Measurements from ENCODE around the gene DIPK1A.

DIPK1A gene

DNA sequence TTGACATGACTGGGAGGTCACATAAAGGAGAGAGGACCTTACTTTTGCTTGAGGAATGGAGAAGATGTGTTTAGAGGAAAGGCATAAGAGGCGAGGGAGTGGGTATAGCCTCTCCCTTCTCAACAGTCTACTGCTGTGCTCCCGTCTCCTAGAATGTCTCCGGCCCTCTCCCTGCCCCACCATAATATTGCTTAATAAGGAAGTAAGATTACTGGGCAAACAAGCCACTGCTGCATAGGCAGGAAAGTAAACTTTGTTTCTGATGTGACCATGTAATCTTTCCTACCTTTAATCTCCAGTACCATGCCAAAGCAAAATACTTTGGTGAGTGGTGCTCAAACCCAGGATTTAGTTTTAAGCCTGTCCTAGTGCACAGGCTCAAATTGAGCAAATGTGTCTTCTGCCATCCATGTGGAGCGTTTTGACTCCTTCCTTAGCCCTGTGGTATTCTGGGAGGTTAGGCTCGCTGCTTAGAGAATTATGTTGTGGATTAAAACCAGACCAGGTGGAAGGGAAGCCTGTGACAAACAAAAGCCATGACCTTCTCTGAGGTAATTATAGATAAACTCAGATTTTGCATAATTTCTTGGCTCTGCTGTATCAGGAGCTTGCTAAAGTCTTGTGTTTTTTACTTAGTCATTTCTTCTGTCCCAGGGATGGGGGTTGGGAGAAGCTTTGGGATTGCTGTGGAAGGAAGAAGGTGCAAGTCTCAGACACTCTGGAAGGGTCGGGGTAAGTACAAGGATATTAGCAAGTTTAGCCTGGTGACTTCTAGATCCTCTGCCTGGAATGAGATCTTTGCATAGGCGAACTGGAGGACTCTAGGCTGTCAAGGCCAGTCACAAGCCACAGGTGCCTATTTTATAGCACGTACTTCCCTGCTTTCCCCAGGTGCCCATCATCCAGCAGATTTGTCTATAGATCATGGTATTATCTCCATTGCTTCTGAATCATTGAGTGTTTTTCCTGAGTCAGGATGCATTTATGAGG is 34.5 kb upstream of the DIPK1A start:
- H3K9me3 ChIP-seq (ENCODE audit: control insufficient read depth, insufficient read depth, low read depth, low read length): no peaks in the 10 kb centered on the region
- H3K4me3 ChIP-seq (ENCODE audit: low read depth, low read length): no peak overlapping the region
- no peaks in the 10 kb centered on the region for H3K27me3 ChIP-seq (ENCODE audit: control insufficient read depth, insufficient read depth, low read length)
- peaks cover 4% of the 10 kb centered on the region for H3K4me1 ChIP-seq (ENCODE audit: control insufficient read depth, insufficient read depth, low read length)
- no peak overlapping the region for H3K27ac ChIP-seq (ENCODE audit: low read depth, low read length)
- no peaks in the 10 kb centered on the region for H3K36me3 ChIP-seq (ENCODE audit: control insufficient read depth, insufficient read depth, low read length)
- H3K9ac ChIP-seq (ENCODE audit: low read length): no peak overlapping the region

- H3K9ac ChIP-seq (ENCODE audit: low read length): no peak overlapping the region
- no peaks in the 10 kb centered on the region for H3K9me3 ChIP-seq (ENCODE audit: control insufficient read depth, insufficient read depth, low read depth, low read length)
- H3K27ac ChIP-seq (ENCODE audit: low read depth, low read length): no peak overlapping the region
- no peak overlapping the region for H3K4me3 ChIP-seq (ENCODE audit: low read depth, low read length)
- no peaks in the 10 kb centered on the region for H3K36me3 ChIP-seq (ENCODE audit: control insufficient read depth, insufficient read depth, low read length)
- no peaks in the 10 kb centered on the region for H3K4me1 ChIP-seq (ENCODE audit: control insufficient read depth, insufficient read depth, low read length)
- no peaks in the 10 kb centered on the region for H3K27me3 ChIP-seq (ENCODE audit: control insufficient read depth, insufficient read depth, low read length)
Observed at GRCh38 chr1:92994105-92994712, 32.9 kb upstream of the DIPK1A start.

GRCh38 chr1:92993581-92993980 is 32.3 kb upstream of the DIPK1A start:
- no peak overlapping the region for H3K27ac ChIP-seq (ENCODE audit: low read depth, low read length)
- H3K4me1 ChIP-seq (ENCODE audit: control insufficient read depth, insufficient read depth, low read length): no peaks in the 10 kb centered on the region
- no peak overlapping the region for H3K4me3 ChIP-seq (ENCODE audit: low read depth, low read length)
- H3K27me3 ChIP-seq (ENCODE audit: control insufficient read depth, insufficient read depth, low read length): no peaks in the 10 kb centered on the region
- no peaks in the 10 kb centered on the region for H3K9me3 ChIP-seq (ENCODE audit: control insufficient read depth, insufficient read depth, low read depth, low read length)
- no peak overlapping the region for H3K9ac ChIP-seq (ENCODE audit: low read length)
- no peaks in the 10 kb centered on the region for H3K36me3 ChIP-seq (ENCODE audit: control insufficient read depth, insufficient read depth, low read length)

DNA sequence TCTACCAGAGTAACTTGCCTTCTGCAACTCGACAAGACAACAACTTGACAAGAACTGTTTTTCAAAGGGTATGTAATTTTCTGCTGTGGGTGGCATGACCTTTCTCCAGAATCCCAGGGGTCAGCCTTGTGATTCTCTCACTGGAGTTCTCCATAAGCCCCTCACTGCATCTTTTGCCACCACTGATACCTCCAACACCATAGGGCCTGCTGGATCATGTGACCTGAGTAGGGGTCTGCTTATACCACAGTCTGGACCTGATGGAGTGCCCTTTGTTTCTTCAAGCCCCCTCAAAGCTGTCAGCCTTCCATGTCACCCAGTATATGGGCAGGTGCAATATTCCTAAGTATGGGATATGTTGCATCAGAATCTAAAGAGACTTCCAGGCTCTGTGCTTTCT is 31.6 kb upstream of the DIPK1A start:
- no peak overlapping the region for H3K27ac ChIP-seq (ENCODE audit: low read depth, low read length)
- no peaks in the 10 kb centered on the region for H3K4me1 ChIP-seq (ENCODE audit: control insufficient read depth, insufficient read depth, low read length)
- H3K27me3 ChIP-seq (ENCODE audit: control insufficient read depth, insufficient read depth, low read length): no peaks in the 10 kb centered on the region
- no peak overlapping the region for H3K9ac ChIP-seq (ENCODE audit: low read length)
- H3K36me3 ChIP-seq (ENCODE audit: control insufficient read depth, insufficient read depth, low read length): no peaks in the 10 kb centered on the region
- no peak overlapping the region for H3K4me3 ChIP-seq (ENCODE audit: low read depth, low read length)
- H3K9me3 ChIP-seq (ENCODE audit: control insufficient read depth, insufficient read depth, low read depth, low read length): no peaks in the 10 kb centered on the region

DNA sequence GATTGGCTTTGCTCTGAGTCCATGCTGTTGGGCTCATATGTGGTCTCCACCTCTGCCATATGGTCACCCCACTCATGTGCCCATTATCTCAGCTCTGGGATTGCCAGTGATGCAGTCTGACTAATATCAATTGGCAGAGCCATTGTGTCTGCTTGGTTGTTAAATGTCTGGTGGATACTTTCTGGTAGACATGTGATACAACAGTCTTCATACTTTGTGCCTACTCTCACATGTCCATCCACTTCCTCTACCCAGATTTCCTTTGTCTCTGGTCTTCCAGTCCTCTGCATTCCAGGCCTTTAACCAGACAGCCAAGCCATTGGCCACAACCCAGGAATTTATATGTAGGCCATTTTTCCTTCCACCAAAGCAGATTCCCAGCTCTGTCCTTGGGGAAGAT is 30.8 kb upstream of the DIPK1A start:
- Histone ChIP-seq H3K9ac (ENCODE audit: low read length) (no peak overlapping the region), H3K4me3 (ENCODE audit: low read depth, low read length) (no peak overlapping the region), H3K4me1 (ENCODE audit: control insufficient read depth, insufficient read depth, low read length) (no peaks in the 10 kb centered on the region), H3K9me3 (ENCODE audit: control insufficient read depth, insufficient read depth, low read depth, low read length) (no peaks in the 10 kb centered on the region), H3K27me3 (ENCODE audit: control insufficient read depth, insufficient read depth, low read length) (no peaks in the 10 kb centered on the region), H3K36me3 (ENCODE audit: control insufficient read depth, insufficient read depth, low read length) (no peaks in the 10 kb centered on the region), H3K27ac (ENCODE audit: low read depth, low read length) (no peak overlapping the region)

GRCh38 chr1:92990828-92991227 is 29.6 kb upstream of the DIPK1A start:
- Histone ChIP-seq H3K9ac (ENCODE audit: low read length) (no peak overlapping the region), H3K27me3 (ENCODE audit: control insufficient read depth, insufficient read depth, low read length) (no peaks in the 10 kb centered on the region), H3K27ac (ENCODE audit: low read depth, low read length) (no peak overlapping the region), H3K4me3 (ENCODE audit: low read depth, low read length) (no peak overlapping the region), H3K36me3 (ENCODE audit: control insufficient read depth, insufficient read depth, low read length) (no peaks in the 10 kb centered on the region), H3K4me1 (ENCODE audit: control insufficient read depth, insufficient read depth, low read length) (no peaks in the 10 kb centered on the region), H3K9me3 (ENCODE audit: control insufficient read depth, insufficient read depth, low read depth, low read length) (no peaks in the 10 kb centered on the region)

DNA sequence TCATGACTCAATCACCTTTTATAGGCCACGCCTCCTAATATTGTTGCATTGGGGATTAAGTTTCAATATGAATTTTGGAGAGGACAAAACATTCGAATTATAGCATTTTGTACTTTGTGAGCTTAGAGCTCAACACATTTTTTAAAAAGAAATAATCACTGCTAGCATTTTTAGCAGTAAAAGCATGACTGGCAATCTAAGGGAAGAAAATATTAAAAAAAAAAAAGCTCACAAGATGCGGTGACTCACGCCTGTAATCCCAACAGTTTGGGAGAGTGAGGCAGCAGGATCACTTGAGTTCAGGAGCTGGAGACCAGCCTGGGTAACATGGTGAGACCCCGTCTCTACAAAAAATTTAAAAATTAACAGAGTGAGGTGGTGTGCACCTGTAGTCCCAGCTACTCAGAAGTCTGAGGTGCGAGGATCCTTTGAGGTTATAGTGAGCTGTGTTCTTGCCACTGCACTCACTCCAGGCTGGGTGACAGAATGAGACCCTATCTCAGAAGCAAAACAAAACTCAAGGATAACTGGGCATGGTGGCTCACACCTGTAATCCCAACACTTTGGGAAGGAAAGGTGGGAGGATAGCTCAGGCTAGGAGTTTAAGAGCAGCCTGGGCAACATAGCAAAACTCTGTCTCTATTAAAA is 28.8 kb upstream of the DIPK1A start:
- no peaks in the 10 kb centered on the region for H3K27me3 ChIP-seq (ENCODE audit: control insufficient read depth, insufficient read depth, low read length)

GRCh38 chr1:92989253-92989652 is 28.0 kb upstream of the DIPK1A start:
- Histone ChIP-seq H3K36me3 (ENCODE audit: control insufficient read depth, insufficient read depth, low read length) (no peaks in the 10 kb centered on the region), H3K4me3 (ENCODE audit: low read depth, low read length) (no peak overlapping the region), H3K27ac (ENCODE audit: low read depth, low read length) (no peak overlapping the region), H3K27me3 (ENCODE audit: control insufficient read depth, insufficient read depth, low read length) (no peaks in the 10 kb centered on the region), H3K4me1 (ENCODE audit: control insufficient read depth, insufficient read depth, low read length) (no peaks in the 10 kb centered on the region), H3K9me3 (ENCODE audit: control insufficient read depth, insufficient read depth, low read depth, low read length) (no peaks in the 10 kb centered on the region), H3K9ac (ENCODE audit: low read length) (no peak overlapping the region)

More for the DNA sequence above, 28.8 kb upstream of the DIPK1A start:
- Histone ChIP-seq H3K27ac (ENCODE audit: low read depth, low read length) (no peak overlapping the region), H3K4me1 (ENCODE audit: control insufficient read depth, insufficient read depth, low read length) (no peaks in the 10 kb centered on the region), H3K9ac (ENCODE audit: low read length) (no peak overlapping the region), H3K4me3 (ENCODE audit: low read depth, low read length) (no peak overlapping the region), H3K36me3 (ENCODE audit: control insufficient read depth, insufficient read depth, low read length) (no peaks in the 10 kb centered on the region), H3K9me3 (ENCODE audit: control insufficient read depth, insufficient read depth, low read depth, low read length) (no peaks in the 10 kb centered on the region)

- Histone ChIP-seq H3K36me3 (ENCODE audit: control insufficient read depth, insufficient read depth, low read length) (no peaks in the 10 kb centered on the region), H3K9ac (ENCODE audit: low read length) (no peak overlapping the region), H3K4me3 (ENCODE audit: low read depth, low read length) (no peak overlapping the region), H3K27me3 (ENCODE audit: control insufficient read depth, insufficient read depth, low read length) (no peaks in the 10 kb centered on the region), H3K9me3 (ENCODE audit: control insufficient read depth, insufficient read depth, low read depth, low read length) (0 out of 2 replicates have a peak, but pooled peaks cover 3% of the 10 kb centered on the region), H3K27ac (ENCODE audit: low read depth, low read length) (no peak overlapping the region), H3K4me1 (ENCODE audit: control insufficient read depth, insufficient read depth, low read length) (no peaks in the 10 kb centered on the region)
Observed at GRCh38 chr1:92987462-92987861, 26.2 kb upstream of the DIPK1A start.

- Histone ChIP-seq H3K27me3 (ENCODE audit: control insufficient read depth, insufficient read depth, low read length) (no peaks in the 10 kb centered on the region), H3K9ac (ENCODE audit: low read length) (no peak overlapping the region), H3K36me3 (ENCODE audit: control insufficient read depth, insufficient read depth, low read length) (no peaks in the 10 kb centered on the region), H3K4me3 (ENCODE audit: low read depth, low read length) (no peak overlapping the region), H3K9me3 (ENCODE audit: control insufficient read depth, insufficient read depth, low read depth, low read length) (0 out of 2 replicates have a peak, but pooled peaks cover 7% of the 10 kb centered on the region), H3K27ac (ENCODE audit: low read depth, low read length) (no peak overlapping the region), H3K4me1 (ENCODE audit: control insufficient read depth, insufficient read depth, low read length) (no peaks in the 10 kb centered on the region)
Observed at GRCh38 chr1:92985101-92985500, 23.8 kb upstream of the DIPK1A start.

All from HUES6 (cell line).